ENCODE measurements around the gene PXDN. TPM values are rescaled to one million over a fixed set of nuclear protein-coding genes. Genes with fewer than 3 reads are reported as not detected.

Gene PXDN
- total and polyA plus RNA-seq, 10 of the 15 experiments (the other 5 are each of a cell fraction or from before 2014, with no cell fraction given): 0.12 to 0.69 (median 0.23) TPM; not detected in 5

- Histone ChIP-seq H3K79me2 (ENCODE audit: control insufficient read depth, insufficient read depth, low read length) (no peaks in the 10 kb centered on the region), H3K9ac (ENCODE audit: control insufficient read depth, insufficient read depth, low read length) (no peak overlapping the region), H4K20me1 (ENCODE audit: control insufficient read depth, insufficient read depth) (no peaks in the 10 kb centered on the region), H3K4me2 (ENCODE audit: control insufficient read depth, insufficient read depth) (no peak overlapping the region), H3K4me1 (ENCODE audit: control insufficient read depth, insufficient read depth, low read length) (no peaks in the 10 kb centered on the region), H3K36me3 (ENCODE audit: control insufficient read depth in 2 of 2, insufficient read depth in 2 of 2, low read length in 1 of 2) (no peaks in the 10 kb centered on the region), H3K27me3 (replicated peaks in 1 of 2; ENCODE audit: control insufficient read depth in 2 of 2, insufficient read depth in 2 of 2, low read length in 1 of 2) (no peaks in the 10 kb centered on the region), H3K9me3 (replicated peaks; ENCODE audit: control insufficient read depth, insufficient read depth, low read length) (no peaks in the 10 kb centered on the region), H2AFZ (ENCODE audit: control insufficient read depth, low read depth, low read length) (no peak overlapping the region), H3K4me3 (no peak overlapping the region), H3K27ac (ENCODE audit: control insufficient read depth, insufficient read depth) (no peak overlapping the region)
- intact Hi-C loops (cut with micrococcal nuclease; ENCODE audit: unreplicated experiment): no loop called here
- RAD21 ChIA-PET (ENCODE audit: unreplicated experiment): no interaction called here
- under 1% methylated on average over 7 of the region's 7 CpGs for WGBS (ENCODE audit: insufficient coverage, insufficient replicate concordance, low lambda C conversion rate, missing lambda C conversion rate)
- BruUV-seq (replicated peaks): no TSS peak
- in situ Hi-C loops (cut with MboI): no loop called here
- POLR2A ChIA-PET: no interaction called here
- CTCF ChIA-PET: no interaction called here
- FAIRE-seq (no peak), ATAC-seq (no peak), DNase-seq (ENCODE audit: low read depth, low spot score) (no peak)
- TF ChIP-seq, protein P1, sequence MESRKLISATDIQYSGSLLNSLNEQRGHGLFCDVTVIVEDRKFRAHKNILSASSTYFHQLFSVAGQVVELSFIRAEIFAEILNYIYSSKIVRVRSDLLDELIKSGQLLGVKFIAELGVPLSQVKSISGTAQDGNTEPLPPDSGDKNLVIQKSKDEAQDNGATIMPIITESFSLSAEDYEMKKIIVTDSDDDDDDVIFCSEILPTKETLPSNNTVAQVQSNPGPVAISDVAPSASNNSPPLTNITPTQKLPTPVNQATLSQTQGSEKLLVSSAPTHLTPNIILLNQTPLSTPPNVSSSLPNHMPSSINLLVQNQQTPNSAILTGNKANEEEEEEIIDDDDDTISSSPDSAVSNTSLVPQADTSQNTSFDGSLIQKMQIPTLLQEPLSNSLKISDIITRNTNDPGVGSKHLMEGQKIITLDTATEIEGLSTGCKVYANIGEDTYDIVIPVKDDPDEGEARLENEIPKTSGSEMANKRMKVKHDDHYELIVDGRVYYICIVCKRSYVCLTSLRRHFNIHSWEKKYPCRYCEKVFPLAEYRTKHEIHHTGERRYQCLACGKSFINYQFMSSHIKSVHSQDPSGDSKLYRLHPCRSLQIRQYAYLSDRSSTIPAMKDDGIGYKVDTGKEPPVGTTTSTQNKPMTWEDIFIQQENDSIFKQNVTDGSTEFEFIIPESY (IDR thresholded peaks at IDR 0.05): no peak
- TF ChIP-seq KDM1A (IDR thresholded peaks at IDR 0.05; ENCODE audit: borderline replicate concordance) (no peak), BCL11A (IDR thresholded peaks at IDR 0.05; ENCODE audit: low read depth, low read length) (no peak), ZNF592 (IDR thresholded peaks at IDR 0.05) (no peak), CHD1 (IDR thresholded peaks at IDR 0.05; ENCODE audit: low read depth, low read length) (no peak)
- SMC1A ChIA-PET (ENCODE audit: uncharacterized antibody, unreplicated experiment): no interaction called here
Observed at GRCh38 chr2:1775511-1776035, 31.3 kb upstream of the PXDN start.

Measured in GM12878 (cell line).